Measurements from ENCODE around the gene CIC.

Gene CIC

GRCh38 chr19:42274065-42274682, 5.1 kb downstream of the CIC start:
- no peaks in the 10 kb centered on the region for H3K9me3 Mint-ChIP-seq
- H3K4me1 Mint-ChIP-seq = peaks cover 43% of the 10 kb centered on the region
- no peaks in the 10 kb centered on the region for H3K27me3 Mint-ChIP-seq
- ATAC-seq (ENCODE audit: low read depth) (no peak), DNase-seq (ENCODE audit: low spot score in 2 of 2) (no peak)
- H3K4me3 Mint-ChIP-seq = no peak overlapping the region
- no peak overlapping the region for H3K27ac Mint-ChIP-seq
- H3K36me3 Mint-ChIP-seq = peaks cover 14% of the 10 kb centered on the region

- H3K9me3 Mint-ChIP-seq = no peaks in the 10 kb centered on the region
- no peak for ATAC-seq (ENCODE audit: low read depth)
- peaks cover 14% of the 10 kb centered on the region for H3K36me3 Mint-ChIP-seq
- no peak overlapping the region for H3K27ac Mint-ChIP-seq
- peaks cover 42% of the 10 kb centered on the region for H3K4me1 Mint-ChIP-seq
- H3K27me3 Mint-ChIP-seq = no peaks in the 10 kb centered on the region
- DNase-seq (ENCODE audit: low spot score in 2 of 2) = no peak
- H3K4me3 Mint-ChIP-seq = no peak overlapping the region
Measured at GRCh38 chr19:42275103-42275502, 6.1 kb downstream of the CIC start.

GRCh38 chr19:42275517-42275916, 6.5 kb downstream of the CIC start:
- no peak for ATAC-seq (ENCODE audit: low read depth)
- Mint-ChIP-seq H3K36me3 (peaks cover 14% of the 10 kb centered on the region), H3K4me3 (no peak overlapping the region), H3K27ac (no peak overlapping the region), H3K4me1 (peaks cover 39% of the 10 kb centered on the region), H3K27me3 (no peaks in the 10 kb centered on the region), H3K9me3 (no peaks in the 10 kb centered on the region)
- no peak for DNase-seq (ENCODE audit: low spot score in 2 of 2)

GRCh38 chr19:42276284-42276683, 7.2 kb downstream of the CIC start:
- Mint-ChIP-seq H3K36me3 (peaks cover 14% of the 10 kb centered on the region), H3K4me1 (peaks cover 34% of the 10 kb centered on the region)

GRCh38 chr19:42276821-42277220, 7.8 kb downstream of the CIC start:
- Mint-ChIP-seq H3K9me3 (no peaks in the 10 kb centered on the region), H3K27ac (no peak overlapping the region), H3K27me3 (no peaks in the 10 kb centered on the region), H3K36me3 (peaks cover 10% of the 10 kb centered on the region), H3K4me3 (no peak overlapping the region), H3K4me1 (peaks cover 34% of the 10 kb centered on the region)
- no peak for DNase-seq (ENCODE audit: low spot score in 2 of 2)
- no peak for ATAC-seq (ENCODE audit: low read depth)

More at GRCh38 chr19:42276284-42276683, 7.2 kb downstream of the CIC start:
- Mint-ChIP-seq H3K27me3 (no peaks in the 10 kb centered on the region), H3K4me3 (no peak overlapping the region), H3K9me3 (no peaks in the 10 kb centered on the region), H3K27ac (no peak overlapping the region)
- DNase-seq (ENCODE audit: low spot score in 2 of 2) (no peak), ATAC-seq (ENCODE audit: low read depth) (no peak)

- DNase-seq (ENCODE audit: low spot score in 2 of 2) = no peak
- H3K27ac Mint-ChIP-seq = no peak overlapping the region
- H3K27me3 Mint-ChIP-seq = no peaks in the 10 kb centered on the region
- peaks cover 10% of the 10 kb centered on the region for H3K36me3 Mint-ChIP-seq
- ATAC-seq (ENCODE audit: low read depth) = no peak
- peaks cover 40% of the 10 kb centered on the region for H3K4me1 Mint-ChIP-seq
- H3K9me3 Mint-ChIP-seq = no peaks in the 10 kb centered on the region
- no peak overlapping the region for H3K4me3 Mint-ChIP-seq
Measured at GRCh38 chr19:42277821-42278451, 8.9 kb downstream of the CIC start.

GRCh38 chr19:42278452-42279154, 9.6 kb downstream of the CIC start:
- H3K27me3 Mint-ChIP-seq = no peaks in the 10 kb centered on the region
- DNase-seq (ENCODE audit: low spot score in 2 of 2) = no peak
- H3K9me3 Mint-ChIP-seq = no peaks in the 10 kb centered on the region
- H3K36me3 Mint-ChIP-seq = peaks cover 7% of the 10 kb centered on the region
- peaks cover 38% of the 10 kb centered on the region for H3K4me1 Mint-ChIP-seq
- H3K4me3 Mint-ChIP-seq = no peak overlapping the region
- peak overlapping the region; percentile 84 for H3K27ac Mint-ChIP-seq
- no peak for ATAC-seq (ENCODE audit: low read depth)

- Mint-ChIP-seq H3K27me3 (no peaks in the 10 kb centered on the region), H3K27ac (peak overlapping the region; percentile 84), H3K4me1 (peaks cover 38% of the 10 kb centered on the region), H3K4me3 (peak overlapping the region; percentile 87), H3K36me3 (peaks cover 5% of the 10 kb centered on the region), H3K9me3 (no peaks in the 10 kb centered on the region)
- no peak for DNase-seq (ENCODE audit: low spot score in 2 of 2)
- no peak for ATAC-seq (ENCODE audit: low read depth)
Measured at GRCh38 chr19:42279155-42279901, 10.3 kb downstream of the CIC start.

- Mint-ChIP-seq H3K4me3 (peak overlapping the region; percentile 87), H3K27me3 (no peaks in the 10 kb centered on the region), H3K27ac (peak overlapping the region; percentile 84), H3K4me1 (peaks cover 41% of the 10 kb centered on the region), H3K36me3 (peaks cover 4% of the 10 kb centered on the region), H3K9me3 (no peaks in the 10 kb centered on the region)
- peak; percentile 84 to 90 for DNase-seq (ENCODE audit: low spot score in 2 of 2)
- peak; percentile 34 for ATAC-seq (ENCODE audit: low read depth)
Measured at GRCh38 chr19:42279902-42280814, 11.1 kb downstream of the CIC start.

- ATAC-seq (ENCODE audit: low read depth) (no peak), DNase-seq (ENCODE audit: low spot score in 2 of 2) (no peak)
- peak overlapping the region; percentile 80 for H3K4me3 Mint-ChIP-seq
- no peaks in the 10 kb centered on the region for H3K27me3 Mint-ChIP-seq
- no peaks in the 10 kb centered on the region for H3K9me3 Mint-ChIP-seq
- no peak overlapping the region for H3K27ac Mint-ChIP-seq
- peaks cover 4% of the 10 kb centered on the region for H3K36me3 Mint-ChIP-seq
- peaks cover 43% of the 10 kb centered on the region for H3K4me1 Mint-ChIP-seq
Measured at GRCh38 chr19:42280815-42281145, 11.7 kb downstream of the CIC start.

- DNase-seq (ENCODE audit: low spot score in 2 of 2) = no peak
- Mint-ChIP-seq H3K36me3 (no peaks in the 10 kb centered on the region), H3K4me3 (peak overlapping the region; percentile 80), H3K4me1 (peaks cover 43% of the 10 kb centered on the region), H3K27ac (no peak overlapping the region), H3K9me3 (no peaks in the 10 kb centered on the region), H3K27me3 (no peaks in the 10 kb centered on the region)
- no peak for ATAC-seq (ENCODE audit: low read depth)
Measured at GRCh38 chr19:42281146-42281826, 12.2 kb downstream of the CIC start.

GRCh38 chr19:42281827-42282762, 13.0 kb downstream of the CIC start:
- no peak overlapping the region for H3K27ac Mint-ChIP-seq
- no peaks in the 10 kb centered on the region for H3K9me3 Mint-ChIP-seq
- no peak for DNase-seq (ENCODE audit: low spot score in 2 of 2)
- no peaks in the 10 kb centered on the region for H3K27me3 Mint-ChIP-seq
- peaks cover 44% of the 10 kb centered on the region for H3K4me1 Mint-ChIP-seq
- no peak for ATAC-seq (ENCODE audit: low read depth)
- H3K36me3 Mint-ChIP-seq = no peaks in the 10 kb centered on the region
- peak overlapping the region; percentile 80 for H3K4me3 Mint-ChIP-seq

All from memory B cell (primary cell).